Hematopoietic multipotent progenitor cell treated with erythropoietin and hydrocortisone succinate and interleukin-3 and kit ligand, for 4 days (in vitro differentiated cells): ENCODE results near the gene SYTL2.

Source experiments
- DNase-seq: peaks from one replicate; pipeline ENCODE4 v3.0.0-alpha.2; 2015

Gene SYTL2

GRCh38 chr11:85758026-85758425, 52.9 kb downstream of the SYTL2 start:
- DNase-seq: no peak

- DNase-seq: no peak
Observed at GRCh38 chr11:85756401-85757200, 54.3 kb downstream of the SYTL2 start.

- DNase-seq: no peak
Observed at GRCh38 chr11:85755701-85756100, 55.2 kb downstream of the SYTL2 start.

GRCh38 chr11:85755285-85755684, 55.7 kb downstream of the SYTL2 start:
- no peak for DNase-seq

GRCh38 chr11:85752890-85753581, 57.9 kb downstream of the SYTL2 start:
- DNase-seq: peak; percentile 95

GRCh38 chr11:85752201-85752889, 58.6 kb downstream of the SYTL2 start:
- no peak for DNase-seq

GRCh38 chr11:85751724-85752123, 59.2 kb downstream of the SYTL2 start:
- DNase-seq: no peak

- no peak for DNase-seq
Observed at GRCh38 chr11:85750646-85751045, 60.3 kb downstream of the SYTL2 start.

- DNase-seq: no peak
Observed at GRCh38 chr11:85749884-85750283, 61.1 kb downstream of the SYTL2 start.

GRCh38 chr11:85749287-85749834, 61.6 kb downstream of the SYTL2 start:
- DNase-seq: no peak

- DNase-seq: no peak
Observed at GRCh38 chr11:85748455-85748891, 62.5 kb downstream of the SYTL2 start.

- DNase-seq: peak; percentile 36
Observed at GRCh38 chr11:85746670-85747069, 64.3 kb downstream of the SYTL2 start.

- no peak for DNase-seq
Observed at GRCh38 chr11:85745626-85746025, 65.3 kb downstream of the SYTL2 start.

GRCh38 chr11:85742873-85743275, 68.1 kb downstream of the SYTL2 start:
- DNase-seq: no peak

GRCh38 chr11:85742348-85742747, 68.6 kb downstream of the SYTL2 start:
- DNase-seq: no peak

GRCh38 chr11:85740481-85741400, 70.2 kb downstream of the SYTL2 start:
- no peak for DNase-seq

- DNase-seq: peak; percentile 39
Observed at GRCh38 chr11:85737738-85738137, 73.2 kb downstream of the SYTL2 start.

- DNase-seq: no peak
Observed at GRCh38 chr11:85735876-85736460, 75.0 kb downstream of the SYTL2 start.

- DNase-seq: no peak
Observed at GRCh38 chr11:85732965-85733364, 78.0 kb downstream of the SYTL2 start.

- DNase-seq: no peak
Observed at GRCh38 chr11:85726381-85726780, 84.6 kb downstream of the SYTL2 start.

- DNase-seq: no peak
Observed at GRCh38 chr11:85725510-85726258, 85.3 kb downstream of the SYTL2 start.
